Measurements from ENCODE around the gene USP20. TPM values are rescaled to one million over a fixed set of nuclear protein-coding genes. Genes with fewer than 3 reads are reported as not detected.
"Not testable (repeated sequence)": the region's sequence is repeated elsewhere in the genome, so short reads cannot be mapped to it uniquely, and the experiment has no call there.

The USP20 gene
- total RNA-seq, 6 donors from 2014 or later = 17.3 to 75.4 (median 26.2) TPM

- H3K9me3 ChIP-seq = no peaks in the 10 kb centered on the region
- no peak for ATAC-seq (ENCODE audit: low FRiP score in 2 of 2)
Measured at GRCh38 chr9:129889941-129890717, 54.9 kb downstream of the USP20 start.

GRCh38 chr9:129890718-129891299 is 55.6 kb downstream of the USP20 start:
- Histone ChIP-seq H3K4me3 (peak overlapping the region in 3 of 4 donors; percentile 16 to 32 (median 32)), H3K27ac (peak overlapping the region; percentile 63 to 90 (median 85)), H3K4me1 (peaks cover 33 to 67% (median 55%) of the 10 kb centered on the region in 4 donors), H3K36me3 (peaks cover 0 to 12% (median under 1%) of the 10 kb centered on the region in 4 donors)
- not testable (repeated sequence) for DNase-seq; H3K27me3 ChIP-seq; H3K9me3 ChIP-seq; ATAC-seq (ENCODE audit: low FRiP score in 2 of 2)
- 76 to 79% methylated on average over 14 of the region's 14 CpGs for WGBS, 2 donors

More at GRCh38 chr9:129889941-129890717, 54.9 kb downstream of the USP20 start:
- TF ChIP-seq CTCF (IDR thresholded peaks at IDR 0.05) = no peak
- TF ChIP-seq POLR2A (IDR thresholded peaks at IDR 0.05) = no peak
- TF ChIP-seq EP300 (IDR thresholded peaks at IDR 0.05) = no peak
- no peak for TF ChIP-seq POLR2AphosphoS5 (IDR thresholded peaks at IDR 0.05)
- WGBS, 2 donors = 57% methylated on average over 36 to 37 of the region's 37 CpGs
- Histone ChIP-seq H3K27ac (peak overlapping the region; percentile 63 to 90 (median 85)), H3K27me3 (no peaks in the 10 kb centered on the region), H3K36me3 (peaks cover 0 to 7% (median 0%) of the 10 kb centered on the region in 4 donors), H3K4me3 (peak overlapping the region in 3 of 4 donors; percentile 16 to 32 (median 32)), H3K4me1 (peaks cover 38 to 74% (median 60%) of the 10 kb centered on the region in 4 donors)
- peak; percentile 54 to 83 for DNase-seq

- Histone ChIP-seq H3K9me3 (no peaks in the 10 kb centered on the region), H3K36me3 (peaks cover 0 to 16% (median 2%) of the 10 kb centered on the region in 4 donors), H3K4me1 (peaks cover 26 to 60% (median 48%) of the 10 kb centered on the region in 4 donors), H3K27me3 (no peaks in the 10 kb centered on the region), H3K27ac (peak overlapping the region in 3 of 4 donors; percentile 9 to 87 (median 83)), H3K4me3 (no peak overlapping the region)
- ATAC-seq (ENCODE audit: low FRiP score in 2 of 2) = no peak
- TF ChIP-seq CTCF (IDR thresholded peaks at IDR 0.05) (no peak), POLR2AphosphoS5 (IDR thresholded peaks at IDR 0.05) (no peak), POLR2A (IDR thresholded peaks at IDR 0.05) (no peak), EP300 (IDR thresholded peaks at IDR 0.05) (no peak)
- 67 to 73% methylated on average over 4 of the region's 4 CpGs for WGBS, 2 donors
- no peak for DNase-seq
Measured at GRCh38 chr9:129891569-129891968, 56.3 kb downstream of the USP20 start.

GRCh38 chr9:129894120-129894823 is 59.0 kb downstream of the USP20 start:
- no peaks in the 10 kb centered on the region for H3K9me3 ChIP-seq
- no peak for DNase-seq
- peak overlapping the region in 1 of 4 donors; percentile 49 for H3K27ac ChIP-seq
- WGBS, 2 donors = 83 to 84% methylated on average over 9 of the region's 9 CpGs
- H3K4me3 ChIP-seq = no peak overlapping the region
- no peak for ATAC-seq (ENCODE audit: low FRiP score in 2 of 2)
- peaks cover 0 to 32% (median 4%) of the 10 kb centered on the region in 4 donors for H3K36me3 ChIP-seq
- TF ChIP-seq EP300 (IDR thresholded peaks at IDR 0.05) = no peak
- no peak for TF ChIP-seq POLR2AphosphoS5 (IDR thresholded peaks at IDR 0.05)
- TF ChIP-seq POLR2A (IDR thresholded peaks at IDR 0.05) = no peak
- TF ChIP-seq CTCF (IDR thresholded peaks at IDR 0.05) = no peak
- H3K4me1 ChIP-seq = peaks cover 29 to 44% (median 40%) of the 10 kb centered on the region in 4 donors
- H3K27me3 ChIP-seq = no peaks in the 10 kb centered on the region

Measured in upper lobe of left lung (tissue), 6 donors.